Hematopoietic multipotent progenitor cell (in vitro differentiated cells): ENCODE results near the gene APOL1. TPM values are rescaled to one million over a fixed set of nuclear protein-coding genes. Genes with fewer than 3 reads are reported as not detected.
"Not testable (repeated sequence)": the region's sequence is repeated elsewhere in the genome, so short reads cannot be mapped to it uniquely, and the experiment has no call there.

Experiments
- DNase-seq, 3 donors: peaks; one replicate each; pipeline ENCODE4 v3.0.0-alpha.2; 2011 to 2015; ENCODE audit warnings: low read depth in 2 of 3, low spot score in 2 of 3
- total RNA-seq: library from RNA; depleted of rRNA; stranded (reverse); fragments of >200 nt; gene quantifications from one replicate; pipeline ENCODE4 v1.2.3, GENCODE V29; 2012

The APOL1 gene
- total RNA-seq, 1 donor = 15.6 TPM

DNA sequence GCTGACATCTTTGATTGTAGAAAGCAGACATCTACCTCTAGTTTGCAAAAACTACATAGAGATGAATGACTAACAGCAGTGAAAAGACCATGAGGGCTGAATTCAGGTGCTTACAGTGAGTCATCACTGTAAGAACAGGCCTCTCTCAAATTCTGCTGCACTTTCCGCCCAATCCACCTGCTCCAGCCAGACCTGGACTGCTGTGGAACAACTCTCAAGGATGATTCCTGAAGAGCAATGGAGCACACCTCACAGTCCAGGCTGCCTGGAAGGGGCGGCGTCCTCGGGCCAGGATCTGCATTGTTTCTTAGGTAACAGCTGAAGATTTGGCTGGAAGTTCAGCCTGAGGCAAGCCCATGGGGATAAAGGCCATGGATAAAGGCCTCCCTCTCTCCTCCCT is 28.7 kb upstream of the APOL1 start:
- DNase-seq = no peak

- no peak for DNase-seq
Observed at GRCh38 chr22:36225333-36225922, 27.5 kb upstream of the APOL1 start.

- DNase-seq = no peak
Observed at GRCh38 chr22:36226189-36226588, 26.7 kb upstream of the APOL1 start.

DNA sequence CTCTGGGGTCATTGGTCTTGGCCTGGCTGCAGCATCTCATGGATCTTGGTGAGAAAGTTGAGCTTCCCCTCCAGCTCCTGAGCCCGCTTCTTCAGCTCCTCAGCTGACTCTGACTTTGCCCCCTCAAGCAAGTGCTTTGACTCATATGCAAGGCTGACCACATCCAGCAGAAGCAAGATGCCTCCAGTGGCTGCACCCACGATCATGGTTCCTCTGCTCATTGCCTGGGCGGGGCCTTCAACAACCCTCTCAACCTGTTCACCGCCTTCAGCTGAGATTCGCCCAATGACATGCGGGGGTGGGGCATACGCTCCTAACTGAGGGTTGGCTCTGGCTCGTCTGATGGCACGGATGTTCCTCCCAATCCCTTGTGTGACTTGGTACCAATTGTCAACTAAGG is 25.5 kb upstream of the APOL1 start:
- DNase-seq = no peak

DNA sequence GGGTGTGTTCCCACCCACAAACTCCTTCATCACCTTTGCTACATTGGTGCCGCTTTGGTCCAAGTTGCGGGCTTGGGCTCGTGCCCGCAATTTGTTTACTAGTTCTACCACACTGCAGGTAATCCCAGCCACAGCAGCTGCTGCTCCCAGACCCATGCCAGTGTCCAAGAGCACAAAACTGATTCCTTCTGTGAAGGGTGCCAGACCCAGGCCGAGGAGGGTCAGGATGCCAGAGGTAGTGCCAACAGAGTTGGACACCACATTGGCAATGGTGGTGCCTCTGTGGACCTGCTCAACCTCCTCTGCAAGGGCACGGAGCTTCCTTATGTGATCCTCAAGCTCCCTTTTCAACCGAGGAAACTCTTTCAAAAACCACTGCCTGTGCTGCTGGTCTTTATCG is 25.1 kb upstream of the APOL1 start:
- no peak for DNase-seq

GRCh38 chr22:36228369-36228768 is 24.6 kb upstream of the APOL1 start:
- DNase-seq = not testable (repeated sequence)

GRCh38 chr22:36228944-36229343 is 24.0 kb upstream of the APOL1 start:
- no peak for DNase-seq

- DNase-seq = not testable (repeated sequence)
Observed at GRCh38 chr22:36229649-36230048, 23.3 kb upstream of the APOL1 start.

GRCh38 chr22:36231051-36231450 is 21.9 kb upstream of the APOL1 start:
- DNase-seq = not testable (repeated sequence)

GRCh38 chr22:36232715-36233401 is 20.1 kb upstream of the APOL1 start:
- DNase-seq = no peak

GRCh38 chr22:36233796-36234195 is 19.1 kb upstream of the APOL1 start:
- no peak for DNase-seq

DNA sequence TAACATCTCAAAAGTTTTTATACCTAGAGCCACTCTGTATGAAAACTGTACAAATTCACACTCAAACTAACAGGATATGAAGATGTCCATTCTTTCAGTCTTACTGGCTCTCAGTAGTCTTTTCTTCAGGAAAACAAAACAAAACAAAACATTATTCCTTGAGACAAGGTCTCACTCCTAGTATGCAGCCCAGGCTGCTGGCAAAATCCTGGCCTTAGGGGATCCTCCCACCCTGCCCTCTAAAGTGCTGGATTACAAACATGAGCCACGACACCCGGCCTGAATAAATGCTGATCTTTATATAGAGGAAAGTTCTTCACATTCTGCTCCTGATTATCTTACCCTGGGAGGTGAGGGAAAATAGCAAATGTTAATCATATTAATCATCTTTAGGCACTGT is 18.7 kb upstream of the APOL1 start:
- DNase-seq = no peak

GRCh38 chr22:36234919-36235318 is 18.0 kb upstream of the APOL1 start:
- DNase-seq = no peak

GRCh38 chr22:36235585-36235984 is 17.3 kb upstream of the APOL1 start:
- no peak for DNase-seq

- no peak for DNase-seq
Observed at GRCh38 chr22:36236388-36237319, 16.3 kb upstream of the APOL1 start.

GRCh38 chr22:36237462-36238372 is 15.2 kb upstream of the APOL1 start:
- peak in 1 of 3 donors; percentile 22 for DNase-seq

- DNase-seq = peak in 1 of 3 donors; percentile 9
Observed at GRCh38 chr22:36238373-36239149, 14.4 kb upstream of the APOL1 start.

DNA sequence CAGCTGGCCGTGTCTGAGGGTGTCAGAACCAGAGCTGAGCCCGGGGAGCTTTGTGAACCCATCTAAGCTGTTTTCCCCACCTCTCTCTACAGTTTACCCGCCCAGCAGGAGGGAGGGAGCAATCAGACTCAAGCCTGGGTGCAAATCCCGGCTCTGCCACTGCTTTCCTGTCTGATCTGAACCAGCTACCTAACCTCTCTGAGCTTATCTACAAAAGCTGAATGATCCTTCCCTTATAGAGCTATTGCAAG is 13.9 kb upstream of the APOL1 start:
- no peak for DNase-seq

GRCh38 chr22:36239401-36240171 is 13.3 kb upstream of the APOL1 start, which contains the start of gene APOL2:
Gene APOL2, minus strand, starts transcription at chr22:36239527. Its CDS starts 6,365 bp downstream, at chr22:36233162.
- peak; percentile 50 to 88 (median 86) for DNase-seq
